Thoracic aorta (tissue), 2 donors: ENCODE data around the gene FKBP14. TPM values are rescaled to one million over a fixed set of nuclear protein-coding genes. Genes with fewer than 3 reads are reported as not detected.

Experiments
- ATAC-seq: fragments of 150-250 bp; one replicate; pipeline ENCODE4 v1.8.0; 2017; ENCODE audit warnings: low read depth; ENCODE audit not compliant: insufficient number of reproducible peaks, low FRiP score
- DNase-seq: peaks from one replicate; pipeline ENCODE4 v3.0.0-alpha.2; 2020; ENCODE audit warnings: low spot score
- H3K27ac ChIP-seq, 2 donors: fragments of 200-600 bp; sonication (generic); 1 replicate in 1 of 2; 2 replicates in 1 of 2; pipeline ENCODE4 v1.5.1; 2016; ENCODE audit warnings: mild to moderate bottlenecking in 2 of 2, moderate library complexity in 2 of 2
- H3K27me3 ChIP-seq: fragments of 200-600 bp; sonication (generic); replicated peaks from 2 replicates; pipeline ENCODE4 v1.6.0; 2016; ENCODE audit warnings: mild to moderate bottlenecking; ENCODE audit not compliant: insufficient read depth
- H3K36me3 ChIP-seq: fragments of 200-600 bp; sonication (generic); one replicate; pipeline ENCODE4 v1.5.1; 2016
- H3K4me1 ChIP-seq, 2 donors: fragments of 200-600 bp; sonication (generic); 1 replicate in 1 of 2; 2 replicates in 1 of 2; pipeline versions ENCODE4 v1.5.1 to v1.6.0; 2016; ENCODE audit warnings: low read depth in 2 of 2, mild to moderate bottlenecking in 1 of 2; ENCODE audit not compliant: control insufficient read depth in 1 of 2
- H3K4me3 ChIP-seq: fragments of 200-600 bp; sonication (generic); 2 replicates; pipeline ENCODE4 v1.5.1; 2016; ENCODE audit warnings: mild to moderate bottlenecking
- H3K9me3 ChIP-seq: fragments of 200-600 bp; sonication (generic); 2 replicates; pipeline ENCODE4 v1.5.1; 2016
- total RNA-seq, 2 donors: library from RNA; depleted of rRNA; stranded (reverse); fragments of >200 nt; gene quantifications; one replicate each; pipeline versions ENCODE4 v1.1.0 to v1.2.3, GENCODE V29; 2016
- TF ChIP-seq, protein P1 (sequence below): fragments of 200-600 bp; sonication (generic); IDR thresholded peaks from one replicate; pipeline ENCODE4 v1.5.1; 2019; ENCODE audit warnings: antibody characterized with exemption

FKBP14 gene
- total RNA-seq, 2 donors from 2014 or later, result 12.6 to 15.2 TPM

DNA sequence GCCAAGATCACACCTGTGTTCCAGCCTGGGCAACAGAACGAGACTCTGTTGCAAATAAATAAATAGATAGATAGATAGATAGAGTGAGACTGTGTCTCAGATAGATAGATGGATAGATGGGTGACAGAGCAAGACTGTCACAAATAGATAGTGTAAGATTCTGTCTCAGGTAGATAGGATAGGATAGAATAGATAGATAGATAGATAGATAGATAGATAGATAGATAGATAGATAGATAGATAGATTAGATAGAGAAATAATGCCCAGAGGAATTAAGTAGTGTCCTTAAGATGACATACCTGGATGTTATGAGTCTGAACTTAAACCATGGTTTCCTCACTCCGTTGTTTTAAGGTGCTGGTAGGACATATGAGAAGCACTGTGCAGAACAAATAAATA is 9.7 kb upstream of the FKBP14 start:
- ATAC-seq, result no peak
- Histone ChIP-seq H3K27me3 (no peaks in the 10 kb centered on the region), H3K4me1 (peaks cover 13 to 15% of the 10 kb centered on the region in 2 donors), H3K27ac (no peak overlapping the region), H3K36me3 (no peaks in the 10 kb centered on the region), H3K9me3 (no peaks in the 10 kb centered on the region), H3K4me3 (no peak overlapping the region)
- no peak for DNase-seq
- TF ChIP-seq, protein P1, sequence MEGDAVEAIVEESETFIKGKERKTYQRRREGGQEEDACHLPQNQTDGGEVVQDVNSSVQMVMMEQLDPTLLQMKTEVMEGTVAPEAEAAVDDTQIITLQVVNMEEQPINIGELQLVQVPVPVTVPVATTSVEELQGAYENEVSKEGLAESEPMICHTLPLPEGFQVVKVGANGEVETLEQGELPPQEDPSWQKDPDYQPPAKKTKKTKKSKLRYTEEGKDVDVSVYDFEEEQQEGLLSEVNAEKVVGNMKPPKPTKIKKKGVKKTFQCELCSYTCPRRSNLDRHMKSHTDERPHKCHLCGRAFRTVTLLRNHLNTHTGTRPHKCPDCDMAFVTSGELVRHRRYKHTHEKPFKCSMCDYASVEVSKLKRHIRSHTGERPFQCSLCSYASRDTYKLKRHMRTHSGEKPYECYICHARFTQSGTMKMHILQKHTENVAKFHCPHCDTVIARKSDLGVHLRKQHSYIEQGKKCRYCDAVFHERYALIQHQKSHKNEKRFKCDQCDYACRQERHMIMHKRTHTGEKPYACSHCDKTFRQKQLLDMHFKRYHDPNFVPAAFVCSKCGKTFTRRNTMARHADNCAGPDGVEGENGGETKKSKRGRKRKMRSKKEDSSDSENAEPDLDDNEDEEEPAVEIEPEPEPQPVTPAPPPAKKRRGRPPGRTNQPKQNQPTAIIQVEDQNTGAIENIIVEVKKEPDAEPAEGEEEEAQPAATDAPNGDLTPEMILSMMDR, result no peak

DNA sequence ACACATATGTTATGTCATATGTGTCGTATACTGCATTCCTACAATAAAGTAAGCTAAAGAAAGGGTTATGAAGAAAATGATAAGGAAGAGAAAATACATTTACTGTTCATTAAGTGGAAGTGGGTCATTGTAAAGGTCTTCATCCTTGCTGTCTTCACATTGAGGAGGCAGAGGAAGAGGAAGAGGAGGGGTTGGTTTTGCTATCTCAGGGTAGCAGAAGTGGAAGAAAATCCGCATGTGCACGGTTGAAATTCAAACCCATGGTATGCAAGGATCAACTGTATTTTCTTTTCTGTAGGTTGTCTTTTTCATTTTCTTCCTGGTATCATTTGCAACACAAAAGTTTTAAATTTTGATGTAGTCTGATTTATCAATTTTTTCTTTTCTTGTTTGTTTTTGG is 8.0 kb upstream of the FKBP14 start:
- no peak for DNase-seq
- TF ChIP-seq, protein P1, result no peak
- Histone ChIP-seq H3K27ac (no peak overlapping the region), H3K36me3 (no peaks in the 10 kb centered on the region), H3K4me3 (no peak overlapping the region), H3K9me3 (no peaks in the 10 kb centered on the region), H3K4me1 (peaks cover 17 to 20% of the 10 kb centered on the region in 2 donors), H3K27me3 (no peaks in the 10 kb centered on the region)
- ATAC-seq, result no peak

DNA sequence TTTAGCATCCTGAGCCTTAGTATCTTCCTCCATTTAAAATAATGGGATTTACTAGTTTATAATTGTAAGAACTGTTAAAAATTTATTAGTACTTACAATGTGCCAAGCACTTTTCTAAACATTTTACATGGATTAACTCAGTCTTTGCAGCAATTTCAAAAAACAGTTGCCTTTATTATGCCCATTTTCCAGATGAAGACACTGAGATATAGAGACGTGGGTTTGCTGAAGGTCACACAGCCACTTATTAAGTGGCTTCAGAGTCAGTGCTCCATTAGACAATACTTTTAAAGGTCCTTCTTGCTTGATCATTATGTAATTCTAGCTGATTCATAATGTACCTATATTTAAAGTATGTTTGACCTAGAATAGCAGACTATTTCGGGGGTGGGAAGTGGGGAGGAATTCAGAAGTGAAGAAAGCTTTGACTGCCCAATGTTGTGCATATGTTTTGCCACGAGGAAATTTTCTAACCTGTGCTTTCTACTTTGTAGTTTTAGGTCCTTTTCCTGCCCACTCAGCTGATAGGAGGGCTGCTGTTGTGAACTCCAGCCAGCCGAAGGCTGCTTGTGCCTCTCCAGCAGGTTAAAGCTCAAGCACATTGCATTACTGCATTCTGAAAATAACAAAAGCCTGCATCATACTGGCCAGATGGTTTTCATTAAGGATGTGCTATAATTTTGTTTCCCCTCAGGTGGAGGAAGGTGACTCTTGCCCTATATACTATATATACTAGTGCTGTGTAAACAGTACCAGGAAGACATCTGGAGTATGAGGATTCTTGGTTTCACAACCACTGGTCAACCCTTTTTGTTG is 6.0 kb upstream of the FKBP14 start:
- H3K4me3 ChIP-seq, result no peak overlapping the region
- DNase-seq (no peak), ATAC-seq (no peak)
- TF ChIP-seq, protein P1, result no peak
- H3K27ac ChIP-seq, result no peak overlapping the region
- no peaks in the 10 kb centered on the region for H3K9me3 ChIP-seq
- peaks cover 22 to 25% of the 10 kb centered on the region in 2 donors for H3K4me1 ChIP-seq
- no peaks in the 10 kb centered on the region for H3K27me3 ChIP-seq
- H3K36me3 ChIP-seq, result no peaks in the 10 kb centered on the region

DNA sequence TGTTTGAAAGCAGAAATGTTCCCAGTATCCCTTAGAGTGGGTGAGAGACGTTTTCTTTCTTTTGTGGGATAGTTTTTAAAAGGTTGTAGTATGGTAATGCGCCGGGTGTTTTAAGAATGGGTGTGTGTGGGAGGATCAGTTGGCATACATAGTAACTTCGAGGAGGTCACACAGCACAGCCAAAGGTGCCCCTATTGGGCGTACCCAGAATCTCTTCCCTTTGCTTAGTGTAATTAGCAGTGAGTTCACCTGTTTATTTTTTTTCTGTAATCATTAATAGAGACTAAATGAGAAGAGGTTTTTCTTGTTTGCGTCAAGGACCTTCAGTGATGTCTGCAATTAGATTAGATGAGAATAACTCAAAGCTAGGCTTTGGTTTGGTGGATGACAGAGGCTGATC is 3.2 kb upstream of the FKBP14 start:
- peak overlapping the region; percentile 95 for H3K4me3 ChIP-seq
- no peak for ATAC-seq

More for the DNA sequence above, 3.2 kb upstream of the FKBP14 start:
- TF ChIP-seq, protein P1, result no peak
- Histone ChIP-seq H3K9me3 (no peaks in the 10 kb centered on the region), H3K36me3 (no peaks in the 10 kb centered on the region), H3K4me1 (peaks cover 29 to 43% of the 10 kb centered on the region in 2 donors), H3K27ac (no peak overlapping the region), H3K27me3 (no peaks in the 10 kb centered on the region)
- no peak for DNase-seq
